Measurements from ENCODE around the gene THAP6.

THAP6 gene

GRCh38 chr4:75557696-75558095 lies 43.4 kb downstream of the THAP6 start:
- CTCF ChIA-PET = interaction anchor here (0.7 kb wide), 1 partner anchor 64 kb away, joined by 3 read pairs; no protein-coding TSS in a partner anchor
- Histone ChIP-seq H3K4me1 (ENCODE audit: control insufficient read depth, insufficient read depth, low read length) (no peaks in the 10 kb centered on the region), H3K9me3 (ENCODE audit: control insufficient read depth, insufficient read depth, low read depth, low read length) (no peaks in the 10 kb centered on the region), H3K27ac (ENCODE audit: extremely low read depth, low read depth, low read length) (no peak overlapping the region), H3K4me3 (ENCODE audit: low read depth, low read length) (no peak overlapping the region), H3K36me3 (ENCODE audit: control insufficient read depth in 2 of 2, insufficient read depth in 1 of 2, low read length in 2 of 2) (no peaks in the 10 kb centered on the region)
- no peak for TF ChIP-seq BCL11A (tag by site-specific recombination; IDR thresholded peaks at IDR 0.05; ENCODE audit: low read depth)
- no peak for TF ChIP-seq YY2 (tag by site-specific recombination; IDR thresholded peaks at IDR 0.05)
- TF ChIP-seq ZNF664 (tag by site-specific recombination; IDR thresholded peaks at IDR 0.05) = no peak
- TF ChIP-seq ZNF274 (IDR thresholded peaks at IDR 0.05; ENCODE audit: low read length) = no peak
- TF ChIP-seq ZNF274 (tag by site-specific recombination; IDR thresholded peaks at IDR 0.05; ENCODE audit: borderline replicate concordance) = no peak
- no peak for TF ChIP-seq ZNF221 (tag by site-specific recombination; IDR thresholded peaks at IDR 0.05; ENCODE audit: borderline replicate concordance)
- no peak for TF ChIP-seq PRDM10 (tag by site-specific recombination; IDR thresholded peaks at IDR 0.05)
- no peak for TF ChIP-seq ZNF768 (tag by site-specific recombination; IDR thresholded peaks at IDR 0.05)
- TF ChIP-seq ZNF549 (tag by site-specific recombination; IDR thresholded peaks at IDR 0.05) = no peak
- no peak for TF ChIP-seq MYNN (tag by site-specific recombination; IDR thresholded peaks at IDR 0.05; ENCODE audit: borderline replicate concordance)
- TF ChIP-seq ZNF791 (tag by site-specific recombination; IDR thresholded peaks at IDR 0.05) = no peak
- no peak for TF ChIP-seq PRDM1 (tag by site-specific recombination; IDR thresholded peaks at IDR 0.05)
- TF ChIP-seq ZNF174 (tag by site-specific recombination; IDR thresholded peaks at IDR 0.05) = no peak
- no peak for TF ChIP-seq ZNF629 (tag by site-specific recombination; IDR thresholded peaks at IDR 0.05)
- TF ChIP-seq ZNF830 (tag by site-specific recombination; IDR thresholded peaks at IDR 0.05; ENCODE audit: low read depth) = no peak
- TF ChIP-seq MZF1 (tag by site-specific recombination; IDR thresholded peaks at IDR 0.05; ENCODE audit: borderline replicate concordance) = no peak
- no peak for TF ChIP-seq ZNF202 (tag by site-specific recombination; IDR thresholded peaks at IDR 0.05; ENCODE audit: borderline replicate concordance)
- POLR2A ChIA-PET = no interaction called here

- POLR2A ChIA-PET = no interaction called here
- TF ChIP-seq ZNF677 (tag by site-specific recombination; IDR thresholded peaks at IDR 0.05) (no peak), ZNF654 (tag by site-specific recombination; IDR thresholded peaks at IDR 0.05; ENCODE audit: low read depth) (no peak), ZNF140 (tag by site-specific recombination; IDR thresholded peaks at IDR 0.05) (no peak), ZNF132 (tag by site-specific recombination; IDR thresholded peaks at IDR 0.05; ENCODE audit: borderline replicate concordance) (no peak), GLI4 (tag by site-specific recombination; IDR thresholded peaks at IDR 0.05) (no peak), ZNF155 (tag by site-specific recombination; IDR thresholded peaks at IDR 0.05) (no peak), ZBTB44 (tag by site-specific recombination; IDR thresholded peaks at IDR 0.05) (no peak), RBAK (tag by site-specific recombination; IDR thresholded peaks at IDR 0.05) (no peak), HOXA7 (CRISPR knock-in tag; IDR thresholded peaks at IDR 0.05; ENCODE audit: borderline replicate concordance) (no peak)
- Histone ChIP-seq H3K9me3 (ENCODE audit: control insufficient read depth, insufficient read depth, low read depth, low read length) (no peaks in the 10 kb centered on the region), H3K27ac (ENCODE audit: extremely low read depth, low read depth, low read length) (no peak overlapping the region), H3K4me3 (ENCODE audit: low read depth, low read length) (no peak overlapping the region), H3K4me1 (ENCODE audit: control insufficient read depth, insufficient read depth, low read length) (no peaks in the 10 kb centered on the region), H3K36me3 (ENCODE audit: control insufficient read depth in 2 of 2, insufficient read depth in 1 of 2, low read length in 2 of 2) (no peaks in the 10 kb centered on the region)
- CTCF ChIA-PET = no interaction called here
Measured at GRCh38 chr4:75561789-75562188, 47.5 kb downstream of the THAP6 start.

All from HEK293 (cell line).